Fibroblast of skin of right biceps (primary cell): Measurements from ENCODE around the gene DCDC2.
"Not testable (repeated sequence)": the region's sequence is repeated elsewhere in the genome, so short reads cannot be mapped to it uniquely, and the experiment has no call there.

Experiments
- DNase-seq: peaks from one replicate; pipeline ENCODE4 v3.0.0-alpha.2; 2013

DCDC2 gene

DNA sequence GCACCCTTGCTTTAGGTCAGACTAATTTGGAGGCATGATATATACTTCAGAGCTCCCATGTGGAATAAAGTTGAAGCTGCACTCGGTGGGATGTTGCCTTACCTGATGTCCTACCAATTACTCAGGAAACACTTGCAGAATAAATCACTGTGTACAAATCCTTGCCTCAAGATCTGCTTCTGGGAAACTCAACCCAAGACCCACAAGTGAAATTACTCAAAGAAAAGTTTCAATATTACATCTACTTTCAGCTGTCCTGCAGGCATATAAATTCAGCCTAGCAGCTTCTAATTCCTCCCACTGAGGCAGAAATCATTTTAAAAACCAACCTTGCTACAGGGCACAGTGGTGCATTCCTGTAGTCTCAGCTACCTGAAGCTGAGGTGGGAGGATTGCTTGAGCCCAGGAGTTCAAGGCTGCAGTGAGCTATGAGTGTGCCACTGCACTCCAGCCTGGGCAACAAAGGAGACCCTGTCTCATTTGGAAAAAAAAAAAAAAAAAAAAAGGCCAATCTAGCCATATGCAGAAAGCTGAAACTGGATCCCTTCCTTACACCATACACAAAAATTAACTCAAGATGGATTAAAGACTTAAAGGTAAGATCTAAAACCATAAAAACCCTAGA lies 20.7 kb upstream of the DCDC2 start:
- DNase-seq, result no peak

DNA sequence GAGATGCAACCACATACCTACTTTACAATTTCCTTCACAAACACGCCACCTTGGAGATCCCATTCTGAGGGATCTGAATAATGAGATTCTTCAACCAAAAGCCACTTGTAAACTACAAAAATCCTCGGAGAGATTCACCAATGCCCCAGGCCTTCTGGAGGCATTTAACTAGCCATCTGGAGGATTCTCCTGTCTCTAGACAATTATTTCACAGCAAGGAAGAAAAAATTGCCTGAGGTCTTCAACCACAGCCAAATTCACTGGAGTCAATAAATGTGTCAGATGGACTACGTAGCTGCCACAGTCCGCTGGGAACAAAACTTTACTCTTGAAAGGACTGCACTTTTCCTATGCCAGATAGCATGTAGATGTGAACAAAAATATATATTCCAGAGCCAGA lies 19.0 kb upstream of the DCDC2 start:
- DNase-seq, result no peak

DNA sequence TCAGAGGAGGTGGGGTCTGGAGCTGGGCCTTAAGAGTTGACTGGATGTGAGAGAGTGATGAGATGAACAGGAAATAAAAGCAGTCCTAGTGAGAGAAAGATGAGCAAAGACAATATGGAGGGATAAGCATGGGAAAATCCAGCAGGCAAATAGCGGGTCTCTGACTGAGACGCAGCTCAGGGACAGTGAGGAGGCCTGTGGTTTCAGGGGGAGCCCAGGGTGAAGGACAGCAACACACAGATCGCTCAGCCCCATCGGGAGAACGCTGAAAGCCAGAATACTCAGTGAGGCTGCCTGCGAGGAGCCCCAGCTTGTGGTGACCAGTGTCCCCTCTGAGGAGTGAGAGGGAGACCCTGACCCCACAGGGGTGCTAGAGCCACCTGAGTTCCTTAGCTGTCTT lies 16.8 kb upstream of the DCDC2 start:
- DNase-seq, result no peak

DNA sequence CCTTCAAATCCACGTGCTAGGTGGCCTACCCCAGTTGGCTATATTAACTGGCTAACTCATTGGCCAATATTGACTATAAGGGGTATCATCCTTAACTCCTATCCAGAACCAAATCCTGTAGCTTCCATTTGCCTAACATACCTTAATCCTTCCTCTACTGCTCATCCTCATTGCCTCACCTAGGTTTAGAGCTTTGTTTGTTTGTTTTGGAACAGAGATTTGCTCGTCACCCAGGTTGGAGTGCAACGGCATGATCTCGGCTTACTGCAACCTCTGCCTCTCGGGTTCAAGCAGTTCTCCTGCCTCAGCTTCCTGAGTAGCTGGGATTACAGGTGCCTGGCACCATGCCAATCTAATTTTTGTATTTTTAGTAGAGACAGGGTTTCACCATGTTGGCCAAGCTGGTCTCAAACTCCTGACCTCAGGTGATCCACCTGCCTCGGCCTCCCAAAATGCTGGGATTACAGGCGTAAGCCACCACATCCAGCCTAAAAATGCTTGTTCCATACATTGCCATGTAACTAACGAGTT lies 7.3 kb upstream of the DCDC2 start:
- not testable (repeated sequence) for DNase-seq

DNA sequence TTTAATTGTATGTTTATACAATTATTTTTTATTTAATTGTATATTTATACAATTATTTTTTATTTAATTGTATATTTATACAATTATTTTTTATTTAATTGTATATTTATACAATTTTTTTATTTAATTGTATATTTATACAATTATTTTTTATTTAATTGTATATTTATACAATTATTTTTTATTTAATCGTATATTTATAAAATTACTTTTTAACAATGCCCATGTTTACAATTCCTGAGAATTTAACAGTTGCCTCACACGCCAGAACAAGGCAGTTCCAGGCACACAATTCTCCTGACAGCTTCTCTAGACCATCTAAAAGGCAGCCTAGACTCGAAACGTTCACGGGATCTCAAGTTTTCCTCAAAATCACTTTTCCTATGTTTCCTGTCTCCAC lies 4.5 kb upstream of the DCDC2 start:
- not testable (repeated sequence) for DNase-seq

DNA sequence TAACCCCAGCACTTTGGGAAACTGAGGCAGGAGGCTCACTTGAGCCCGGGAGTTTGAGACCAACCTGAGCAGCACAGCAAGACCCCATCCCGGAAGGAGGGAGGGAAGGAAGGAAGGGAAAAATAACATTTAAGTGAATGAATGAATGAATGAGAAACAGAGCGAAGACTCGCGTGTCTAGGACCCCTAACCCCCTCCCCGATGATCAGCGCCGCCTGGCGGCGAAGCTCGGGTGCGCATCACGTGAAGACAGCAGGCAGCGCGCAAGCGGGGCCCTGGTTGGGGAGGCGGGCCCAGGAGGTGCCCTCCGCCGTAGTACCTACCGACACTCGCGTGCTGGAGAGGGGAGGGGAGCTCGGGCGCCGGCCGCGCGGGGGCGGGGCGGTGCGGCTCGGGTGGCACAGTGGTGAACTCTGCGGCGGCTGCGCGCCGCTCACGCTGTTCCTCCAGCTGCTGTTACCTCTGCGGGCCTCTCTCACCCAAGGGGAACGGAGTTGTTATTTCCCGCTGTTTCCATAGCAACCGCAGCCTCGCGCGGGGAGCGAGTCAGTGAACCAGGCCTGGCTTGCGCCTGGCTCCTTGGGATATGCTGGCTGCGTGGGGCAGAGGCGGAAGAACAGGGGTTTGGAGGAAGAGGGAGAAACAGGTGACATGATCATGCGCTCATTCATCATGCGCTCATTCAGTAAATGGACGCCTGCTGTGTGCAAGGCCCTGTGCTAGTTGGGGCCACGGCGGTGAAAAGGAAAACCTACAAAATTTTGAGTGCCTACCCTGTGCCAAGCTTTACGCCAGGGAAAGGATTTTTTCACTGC lies 2.0 kb upstream of the DCDC2 start:
- peak; percentile 65 for DNase-seq

DNA sequence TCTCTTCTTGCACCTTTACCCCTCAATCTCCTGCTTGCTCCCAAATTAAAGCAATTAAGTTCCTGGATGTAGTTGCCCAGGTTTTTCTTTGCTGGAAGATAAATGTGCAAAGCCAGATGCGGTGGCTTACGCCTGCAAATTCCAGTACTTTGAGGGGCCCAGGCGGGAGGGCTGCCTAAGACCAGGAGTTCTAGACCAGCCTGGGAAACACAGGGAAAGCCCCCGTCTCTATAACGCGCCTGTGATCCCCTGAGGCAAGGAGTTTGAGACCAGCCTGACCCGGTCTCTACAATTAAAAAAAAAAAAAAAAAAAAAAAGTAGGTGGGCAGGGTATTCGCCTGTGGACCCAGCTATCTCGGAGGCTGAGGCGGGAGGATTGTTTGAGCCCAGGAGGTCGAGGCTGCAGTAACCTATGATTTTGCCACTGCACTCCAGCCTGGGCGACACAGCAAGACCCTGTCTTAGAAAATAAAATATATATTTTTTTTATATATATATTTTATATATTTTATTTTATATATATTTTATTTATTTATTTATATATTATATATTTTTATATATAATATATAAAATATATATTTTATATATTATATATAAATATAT lies 461 bp upstream of the DCDC2 start:
- no peak for DNase-seq

DNA sequence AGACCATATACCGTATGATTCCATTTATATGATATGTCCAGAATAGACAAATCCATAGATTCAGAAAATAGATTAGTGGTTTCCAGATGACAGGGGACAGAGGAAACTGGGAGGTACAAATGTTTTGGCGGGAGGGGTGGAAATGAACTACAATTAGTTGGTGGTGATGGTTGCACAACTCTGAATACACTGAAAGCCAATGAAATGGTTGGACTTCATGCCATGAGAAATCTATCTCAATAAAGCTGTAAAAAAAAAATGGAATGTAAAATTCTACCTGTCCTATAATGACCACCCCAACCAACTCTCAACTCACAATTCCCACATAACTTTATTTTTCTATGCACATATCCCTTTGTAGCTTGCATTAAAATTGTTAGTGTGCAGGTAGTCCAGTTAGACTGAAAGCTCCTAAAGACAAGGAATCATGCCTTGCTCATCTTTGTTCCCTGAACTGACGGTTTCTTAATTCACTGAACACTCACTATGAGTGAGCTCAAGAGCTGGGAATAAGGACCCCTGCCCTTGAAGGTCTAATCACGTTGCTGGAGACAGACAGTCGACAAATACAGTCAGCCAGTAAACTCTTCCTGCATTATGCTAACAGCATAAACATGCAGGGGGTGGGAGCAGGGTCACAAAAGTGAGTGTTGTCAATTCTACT lies 1.4 kb downstream of the DCDC2 start:
- no peak for DNase-seq

DNA sequence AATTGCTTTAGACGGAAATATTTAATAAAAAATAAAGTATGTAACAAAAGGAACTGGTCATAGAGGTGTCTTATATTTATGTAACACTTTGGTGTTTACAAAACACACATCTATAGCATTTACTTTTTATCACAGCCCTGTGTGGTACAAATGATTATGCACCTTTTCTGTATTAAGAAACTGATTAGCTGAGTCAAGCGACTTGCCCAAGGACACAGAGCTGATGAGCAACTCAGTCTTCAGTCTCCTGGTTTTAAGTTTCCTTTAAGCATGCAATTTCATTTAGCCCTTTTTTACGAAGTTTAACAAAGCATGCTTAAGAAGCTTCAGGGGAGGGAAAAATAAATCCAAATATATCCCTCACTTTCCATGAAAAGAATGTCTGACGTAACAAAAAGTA lies 2.5 kb downstream of the DCDC2 start:
- DNase-seq, result no peak

DNA sequence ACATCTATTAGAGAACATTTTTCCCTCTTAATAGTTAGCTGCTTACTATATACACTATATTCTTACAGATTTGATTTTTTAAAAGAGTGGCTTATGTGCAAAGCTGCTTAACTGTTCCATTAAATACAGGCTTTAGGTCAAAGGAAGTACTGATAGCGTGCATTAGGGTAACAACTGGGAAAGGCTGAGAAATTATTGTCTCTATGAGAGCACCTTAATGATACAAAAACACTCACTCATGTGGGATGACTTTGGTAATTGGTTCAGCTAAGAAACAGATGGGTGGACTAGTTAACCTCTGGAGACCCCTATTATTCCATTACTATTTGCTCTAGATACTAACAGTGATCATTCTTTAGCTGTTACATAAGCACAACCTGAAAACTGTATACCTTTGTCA lies 4.0 kb downstream of the DCDC2 start:
- DNase-seq, result no peak

DNA sequence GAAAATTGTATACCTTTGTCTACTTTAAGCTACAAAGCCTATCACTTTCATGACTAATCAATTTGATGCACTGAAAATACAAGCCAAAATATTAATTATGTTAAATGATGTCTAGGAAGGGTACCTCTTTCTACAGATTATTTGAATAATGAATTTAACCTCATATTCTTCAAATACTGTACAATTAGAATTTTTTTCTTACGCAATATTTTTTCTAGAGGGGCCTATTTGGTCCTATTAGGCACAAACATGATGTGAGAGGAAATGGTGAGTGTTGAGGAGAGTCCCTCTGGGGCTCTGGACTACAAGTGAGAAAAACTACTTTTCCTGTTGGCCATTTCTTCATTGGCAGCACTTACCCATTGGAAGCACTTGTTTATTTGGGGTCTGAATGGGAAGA lies 5.4 kb downstream of the DCDC2 start:
- DNase-seq, result no peak

DNA sequence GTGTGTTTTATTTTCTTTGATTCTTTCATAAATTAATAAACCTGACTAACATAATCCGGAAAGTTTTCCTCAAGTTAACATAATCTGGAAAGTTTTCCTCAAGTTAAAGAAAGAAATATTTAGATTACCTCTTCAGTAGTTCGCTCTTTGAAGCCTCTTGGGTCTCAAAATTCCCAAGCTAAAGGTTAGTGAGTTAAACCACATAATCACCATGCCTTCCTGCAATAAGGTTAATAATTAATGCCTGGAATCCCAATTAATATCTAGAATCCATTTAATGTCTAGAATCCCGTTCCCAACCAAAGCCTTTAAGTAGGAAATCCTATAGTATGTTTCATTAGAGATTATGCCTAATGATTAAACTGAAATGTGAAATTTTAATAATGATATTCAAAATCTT lies 12.9 kb downstream of the DCDC2 start:
- DNase-seq, result no peak

DNA sequence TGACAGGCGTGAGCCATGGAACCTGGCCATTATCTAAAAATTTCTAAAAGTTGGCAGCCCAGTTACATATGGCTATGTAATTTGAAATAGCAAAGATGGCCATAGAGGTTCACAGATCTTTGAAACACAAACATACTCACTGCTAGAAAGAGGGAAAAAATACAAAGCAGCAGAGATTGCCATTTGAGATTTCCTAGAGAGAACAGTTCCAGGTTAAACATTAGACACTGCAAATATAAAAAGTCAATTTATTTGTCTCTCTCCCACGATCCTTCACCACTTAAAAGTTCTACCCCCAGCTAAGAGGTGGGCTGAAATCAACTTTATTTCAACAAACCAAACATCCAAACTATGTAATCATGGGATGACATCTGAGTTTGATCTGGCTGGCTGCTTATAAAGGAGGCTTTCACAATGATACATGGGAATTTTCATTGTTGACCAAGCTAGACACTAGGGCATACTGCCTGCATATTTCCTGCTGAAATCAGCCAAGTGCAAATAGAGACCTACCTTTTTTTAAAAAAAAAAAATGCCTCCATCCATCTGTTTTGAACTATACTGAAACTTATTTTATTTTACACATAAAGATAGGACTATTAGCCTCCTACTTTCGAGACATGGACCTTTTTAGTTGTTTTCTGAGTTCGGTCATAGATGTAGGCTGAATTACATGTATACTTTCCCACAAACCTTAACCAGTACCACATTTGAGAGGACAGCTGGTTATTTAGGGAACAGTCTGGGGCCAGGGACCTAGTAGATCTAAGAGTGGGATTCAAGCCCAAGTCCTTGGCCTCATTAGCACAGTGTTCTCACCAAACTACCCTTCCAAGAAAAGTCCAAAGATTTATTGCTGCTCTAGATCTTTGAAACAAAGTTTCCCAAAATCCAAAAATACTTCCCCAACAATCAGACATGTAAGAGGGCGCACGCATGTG lies 16.6 kb downstream of the DCDC2 start:
- DNase-seq, result no peak

DNA sequence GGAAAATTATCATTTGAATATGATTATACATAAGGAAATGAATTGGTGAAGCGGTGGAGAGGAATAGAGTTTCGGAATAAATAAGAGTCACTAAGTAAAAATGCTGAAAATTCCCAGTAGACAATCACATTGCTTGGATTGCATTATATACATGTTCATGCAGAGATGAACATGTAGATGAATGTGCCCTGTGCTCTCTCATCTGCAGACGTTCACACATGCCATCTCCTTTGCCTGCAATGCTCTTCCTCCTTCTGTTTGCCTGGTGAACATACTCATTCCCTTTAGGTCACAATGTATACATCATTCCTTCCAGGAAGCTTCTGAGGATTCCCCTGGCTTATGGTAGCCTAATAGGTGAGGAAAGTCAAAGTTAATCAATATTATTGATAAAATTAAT lies 17.9 kb downstream of the DCDC2 start:
- DNase-seq, result no peak

DNA sequence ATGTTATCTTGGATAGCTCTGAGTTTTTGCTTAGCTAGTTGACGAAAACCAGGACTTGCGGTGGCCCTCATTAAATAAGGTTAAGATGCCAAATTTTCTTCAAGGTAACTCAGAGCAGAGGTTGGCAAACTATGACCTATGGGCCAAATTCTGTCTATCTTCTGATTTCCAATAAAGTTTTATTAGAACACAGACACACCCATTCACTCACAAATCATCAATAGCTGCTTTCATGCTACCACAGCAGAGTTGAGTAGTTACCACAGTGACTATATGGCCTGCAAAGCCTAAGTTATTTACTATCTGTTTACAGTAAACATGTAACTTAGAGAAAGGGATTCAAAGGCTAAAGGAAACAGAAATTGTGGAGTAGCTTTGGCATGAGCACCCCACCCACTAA lies 23.6 kb downstream of the DCDC2 start:
- no peak for DNase-seq

DNA sequence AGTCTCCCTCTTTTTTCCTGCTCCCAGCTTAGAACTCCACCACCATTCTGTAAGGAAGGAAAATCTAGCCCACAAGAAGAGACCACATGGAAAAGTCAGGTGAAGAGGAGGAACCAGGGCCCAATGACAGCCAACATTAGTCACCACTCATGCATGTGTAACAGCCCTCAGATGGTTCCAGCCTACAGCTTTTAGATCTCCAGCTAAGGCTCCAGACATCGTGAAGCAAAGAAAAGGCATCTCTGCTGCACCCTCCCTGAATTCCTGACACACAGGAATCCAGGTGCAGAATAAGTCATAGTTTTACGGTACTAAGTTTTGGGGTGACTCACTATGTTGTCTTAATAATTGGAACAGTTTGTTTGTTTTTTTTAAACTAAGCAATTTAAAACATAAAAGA lies 25.5 kb downstream of the DCDC2 start:
- no peak for DNase-seq

DNA sequence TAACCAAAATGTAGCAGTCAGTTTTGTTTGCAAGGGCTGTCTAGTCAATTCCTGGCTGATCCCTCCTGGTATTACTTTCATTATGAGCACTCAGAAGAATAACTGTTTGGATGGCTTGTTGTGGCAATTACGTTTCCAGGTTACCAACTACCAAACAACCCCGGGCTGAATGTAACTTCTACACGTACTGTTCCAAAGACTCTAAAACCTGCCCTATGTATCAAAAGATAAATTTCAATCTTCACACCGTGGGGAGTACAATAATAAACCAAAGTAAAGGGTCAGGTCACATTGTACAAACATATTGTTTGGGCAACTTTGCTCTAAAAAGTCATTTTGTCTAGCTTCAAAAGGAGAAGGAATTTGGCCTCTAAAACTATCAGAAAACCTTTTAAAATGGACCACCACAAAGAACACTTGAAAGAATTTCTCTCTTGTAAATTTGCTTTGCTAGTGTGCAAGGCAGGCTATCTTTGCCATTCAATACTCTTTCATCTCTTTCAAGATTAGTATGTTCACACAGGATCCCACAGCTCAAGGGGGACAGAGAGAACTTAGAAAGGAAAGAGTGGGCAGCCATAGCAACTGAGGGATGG lies 27.6 kb downstream of the DCDC2 start:
- no peak for DNase-seq

DNA sequence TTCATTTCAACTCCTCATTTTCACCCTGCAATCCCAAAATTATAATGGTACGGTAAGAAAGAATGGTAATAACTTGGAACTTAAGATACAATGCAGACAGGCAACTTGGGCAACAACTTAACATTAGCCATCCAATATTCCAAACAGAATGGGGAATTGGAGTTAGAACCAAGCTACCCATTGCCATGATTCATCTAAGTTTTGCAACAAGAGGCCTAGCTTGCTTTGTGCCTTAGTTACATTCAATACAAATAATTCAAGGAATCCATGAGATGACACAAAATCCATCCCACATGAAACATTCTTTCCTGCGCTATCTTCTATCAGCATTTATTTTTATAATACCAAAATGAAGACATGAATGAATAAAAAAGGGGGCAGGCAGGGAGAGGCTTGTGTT lies 28.4 kb downstream of the DCDC2 start:
- DNase-seq, result no peak

DNA sequence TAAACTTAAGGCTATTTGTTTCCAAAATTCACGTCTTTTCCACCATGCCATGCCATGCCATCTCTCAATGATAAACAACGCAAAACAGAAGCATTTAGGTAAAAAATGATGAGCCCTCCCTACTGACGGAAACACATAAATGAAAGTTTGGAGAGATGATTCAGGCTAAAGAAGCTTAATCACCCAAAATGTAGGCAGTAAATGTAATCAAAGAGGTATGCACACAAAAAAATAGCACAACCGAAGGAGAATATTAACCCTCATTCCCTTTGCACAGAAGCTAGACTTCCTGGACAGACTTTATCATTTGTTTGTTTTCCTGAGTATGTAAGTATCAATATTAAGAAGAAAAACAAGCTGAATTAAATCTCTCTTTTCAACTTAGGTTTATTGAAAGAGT lies 28.8 kb downstream of the DCDC2 start:
- no peak for DNase-seq

DNA sequence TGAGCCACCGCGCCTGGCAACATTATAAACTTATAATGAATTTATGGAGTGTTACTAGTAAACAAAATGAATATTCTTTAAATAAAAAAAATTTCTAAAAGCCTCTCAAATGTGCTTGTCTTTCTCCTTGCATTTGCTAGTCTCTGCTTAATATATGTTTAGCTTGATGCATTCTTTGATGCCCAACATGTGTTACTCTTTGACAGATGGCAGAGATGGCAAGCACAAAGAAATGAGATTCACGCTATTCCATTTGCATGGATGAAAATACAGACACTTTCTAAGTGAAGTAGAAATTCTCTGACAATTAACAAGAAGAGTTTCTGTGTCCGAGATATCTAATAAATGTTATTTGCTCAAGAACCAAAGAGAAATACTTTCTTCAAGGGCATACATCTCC lies 30.1 kb downstream of the DCDC2 start:
- no peak for DNase-seq

DNA sequence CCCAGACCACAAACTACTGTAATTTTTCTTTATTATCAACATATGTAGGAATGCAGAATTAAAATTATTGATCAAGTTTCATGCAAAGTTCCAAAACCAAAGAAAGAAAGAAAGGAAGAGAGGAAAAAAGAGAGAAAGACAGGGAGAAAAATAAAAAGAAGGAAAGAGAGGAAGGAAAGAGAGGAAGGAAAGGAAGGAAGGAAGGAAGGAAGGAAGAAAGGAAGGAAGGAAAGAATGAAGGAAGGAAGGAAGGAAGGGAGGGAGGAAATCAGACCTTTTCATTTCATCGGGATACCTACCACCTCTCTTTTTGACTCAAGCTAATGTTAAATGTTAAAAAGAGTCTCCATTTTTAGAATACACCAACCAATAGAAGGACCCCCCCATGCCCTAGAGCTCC lies 31.9 kb downstream of the DCDC2 start:
- no peak for DNase-seq

DNA sequence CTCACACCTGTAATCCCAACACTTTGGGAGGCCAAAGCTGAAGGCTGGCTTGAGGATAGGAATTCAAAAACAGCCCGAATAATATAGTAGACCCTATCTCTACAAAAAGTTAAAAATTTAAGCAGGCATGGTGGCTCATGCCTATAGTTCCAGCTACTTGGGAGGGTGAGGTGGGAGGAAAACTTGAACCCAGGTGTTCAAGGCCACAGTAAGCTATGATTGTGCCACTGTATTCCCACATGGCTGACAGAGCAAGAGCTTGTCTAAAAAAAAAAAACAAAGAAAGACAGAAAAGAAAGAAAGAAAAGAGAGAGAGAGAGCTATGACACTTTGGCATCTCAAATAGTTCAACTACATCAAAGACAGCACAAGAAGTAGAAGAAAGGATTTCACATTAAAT lies 33.2 kb downstream of the DCDC2 start:
- no peak for DNase-seq
